Measurements from ENCODE around the gene SPATS2.
"Not testable (repeated sequence)": the region's sequence is repeated elsewhere in the genome, so short reads cannot be mapped to it uniquely, and the experiment has no call there.

Gene SPATS2

GRCh38 chr12:49525942-49526341, 158.7 kb downstream of the SPATS2 start:
- DNase-seq: no peak

- DNase-seq: no peak
Measured at GRCh38 chr12:49527361-49528130, 160.3 kb downstream of the SPATS2 start.

GRCh38 chr12:49529414-49529813, 162.2 kb downstream of the SPATS2 start:
- no peak for DNase-seq

- no peak for DNase-seq
Measured at GRCh38 chr12:49531745-49532144, 164.5 kb downstream of the SPATS2 start.

GRCh38 chr12:49533331-49533730, 166.1 kb downstream of the SPATS2 start:
- no peak for DNase-seq

- not testable (repeated sequence) for DNase-seq
Measured at GRCh38 chr12:49534122-49534521, 166.9 kb downstream of the SPATS2 start.

GRCh38 chr12:49534731-49535278, 167.5 kb downstream of the SPATS2 start:
- no peak for DNase-seq

- no peak for DNase-seq
Measured at GRCh38 chr12:49535921-49536525, 168.8 kb downstream of the SPATS2 start.

- DNase-seq: no peak
Measured at GRCh38 chr12:49536526-49537071, 169.3 kb downstream of the SPATS2 start.

- DNase-seq: no peak
Measured at GRCh38 chr12:49537231-49537751, 170.0 kb downstream of the SPATS2 start.

GRCh38 chr12:49537752-49538509, 170.7 kb downstream of the SPATS2 start:
- DNase-seq: no peak

- DNase-seq: peak; percentile 25 to 49
Measured at GRCh38 chr12:49538510-49539403, 171.5 kb downstream of the SPATS2 start, which contains the start of gene KCNH3. KCNH3 (plus strand) TSS chr12:49539030; CDS start chr12:49539417, 387 bp downstream.

GRCh38 chr12:49539406-49540228, 172.4 kb downstream of the SPATS2 start:
- no peak for DNase-seq

- no peak for DNase-seq
Measured at GRCh38 chr12:49540229-49541139, 173.2 kb downstream of the SPATS2 start.

GRCh38 chr12:49541140-49541861, 174.0 kb downstream of the SPATS2 start:
- DNase-seq: no peak

GRCh38 chr12:49541911-49542505, 174.7 kb downstream of the SPATS2 start:
- no peak for DNase-seq

- DNase-seq: no peak
Measured at GRCh38 chr12:49542592-49543160, 175.4 kb downstream of the SPATS2 start.

Measured in bone marrow (tissue), 2 donors.